H9 (cell line): ENCODE measurements around the gene PREB. TPM values are rescaled to one million over a fixed set of nuclear protein-coding genes. Genes with fewer than 3 reads are reported as not detected.

Source experiments
- DNase-seq: peaks from one replicate; pipeline ENCODE4 v3.0.0-alpha.2; 2017
- H2AFZ ChIP-seq: one replicate; pipeline ENCODE4 v1.6.1; 2013; ENCODE audit warnings: mild to moderate bottlenecking, low read length, control low read depth, moderate library complexity
- H2AK5ac ChIP-seq: 2 replicates; pipeline ENCODE4 v1.6.1; 2013; ENCODE audit warnings: low read length, control low read depth, mixed read lengths; ENCODE audit not compliant: insufficient read length
- H2BK120ac ChIP-seq: one replicate; pipeline ENCODE4 v1.6.1; 2013; ENCODE audit warnings: low read depth, mild to moderate bottlenecking, low read length, control low read depth, inconsistent platforms; ENCODE audit not compliant: poor library complexity, severe bottlenecking
- H2BK12ac ChIP-seq: 2 replicates; pipeline ENCODE4 v1.6.1; 2013; ENCODE audit warnings: low read length, control low read depth, mixed read lengths, low read depth; ENCODE audit not compliant: insufficient read length
- H2BK15ac ChIP-seq: 2 replicates; pipeline ENCODE4 v1.6.1; 2013; ENCODE audit warnings: low read depth, low read length, control low read depth
- H2BK20ac ChIP-seq: one replicate; pipeline ENCODE4 v1.6.1; 2013; ENCODE audit warnings: low read depth, mild to moderate bottlenecking, low read length, control low read depth, inconsistent platforms; ENCODE audit not compliant: poor library complexity, severe bottlenecking
- H2BK5ac ChIP-seq: 2 replicates; pipeline ENCODE4 v1.6.1; 2013; ENCODE audit warnings: low read length, control low read depth, mixed read lengths; ENCODE audit not compliant: insufficient read length
- H3K14ac ChIP-seq: 2 replicates; pipeline ENCODE4 v1.6.1; 2013; ENCODE audit warnings: low read length, control low read depth; ENCODE audit not compliant: insufficient read depth
- H3K18ac ChIP-seq: 2 replicates; pipeline ENCODE4 v1.6.1; 2013; ENCODE audit warnings: low read depth, mild to moderate bottlenecking, mixed read lengths, low read length, control low read depth; ENCODE audit not compliant: insufficient read length
- H3K23ac ChIP-seq: 2 replicates; pipeline ENCODE4 v1.6.1; 2013; ENCODE audit warnings: low read length, control low read depth, mixed read lengths, low read depth; ENCODE audit not compliant: insufficient read length
- H3K23me2 ChIP-seq: 2 replicates; pipeline ENCODE4 v1.6.1; 2013; ENCODE audit warnings: low read depth, mild to moderate bottlenecking, mixed read lengths, low read length, control low read depth; ENCODE audit not compliant: insufficient read length, poor library complexity, severe bottlenecking
- H3K27ac ChIP-seq: 2 replicates; pipeline ENCODE4 v1.5.1; 2013; ENCODE audit warnings: low read length, control low read depth, mixed read lengths, low read depth; ENCODE audit not compliant: insufficient read length
- H3K27me3 ChIP-seq: 2 replicates; pipeline ENCODE4 v1.6.1; 2013; ENCODE audit warnings: low read length, control low read depth, inconsistent platforms; ENCODE audit not compliant: insufficient read depth
- H3K4ac ChIP-seq: 2 replicates; pipeline ENCODE4 v1.6.1; 2013; ENCODE audit warnings: low read depth, mild to moderate bottlenecking, control low read depth, inconsistent platforms, low read length, moderate library complexity
- H3K4me1 ChIP-seq: 2 replicates; pipeline ENCODE4 v1.6.1; 2013; ENCODE audit warnings: low read length, control low read depth, inconsistent platforms; ENCODE audit not compliant: insufficient read depth
- H3K4me2 ChIP-seq: 2 replicates; pipeline ENCODE4 v1.6.1; 2013; ENCODE audit warnings: low read length, control low read depth, mixed read lengths; ENCODE audit not compliant: insufficient read length, insufficient read depth
- H3K56ac ChIP-seq: 2 replicates; pipeline ENCODE4 v1.6.1; 2013; ENCODE audit warnings: low read depth, mild to moderate bottlenecking, mixed read lengths, low read length, control low read depth; ENCODE audit not compliant: insufficient read length
- H3K79me1 ChIP-seq: 2 replicates; pipeline ENCODE4 v1.6.1; 2013; ENCODE audit warnings: low read depth, mild to moderate bottlenecking, moderate library complexity, low read length, control low read depth, inconsistent platforms; ENCODE audit not compliant: insufficient read depth, poor library complexity, severe bottlenecking
- H3K79me2 ChIP-seq: 2 replicates; pipeline ENCODE4 v1.6.1; 2013; ENCODE audit warnings: low read length, control low read depth, inconsistent platforms; ENCODE audit not compliant: insufficient read depth
- H3K9ac ChIP-seq: 2 replicates; pipeline ENCODE4 v1.6.1; 2013; ENCODE audit warnings: low read length, control low read depth, mixed read lengths; ENCODE audit not compliant: insufficient read length; ENCODE audit errors: extremely low read depth
- H3K9me3 ChIP-seq: one replicate; pipeline ENCODE4 v1.6.1; 2013; ENCODE audit warnings: low read depth, low read length, inconsistent platforms; ENCODE audit not compliant: control insufficient read depth
- H3T11ph ChIP-seq: one replicate; pipeline ENCODE4 v1.6.1; 2013; ENCODE audit warnings: mild to moderate bottlenecking, low read length, control low read depth, inconsistent platforms
- H4K20me1 ChIP-seq: one replicate; pipeline ENCODE4 v1.6.1; 2013; ENCODE audit not compliant: control insufficient read depth, insufficient read length, insufficient read depth
- H4K5ac ChIP-seq: 2 replicates; pipeline ENCODE4 v1.6.1; 2013; ENCODE audit warnings: low read depth, mild to moderate bottlenecking, mixed read lengths, low read length, control low read depth; ENCODE audit not compliant: insufficient read length
- H4K8ac ChIP-seq: replicated peaks from 2 replicates; pipeline ENCODE4 v1.6.1; 2013; ENCODE audit warnings: low read length, control low read depth, mixed read lengths, low read depth; ENCODE audit not compliant: insufficient read length
- H4K91ac ChIP-seq: 2 replicates; pipeline ENCODE4 v1.6.1; 2013; ENCODE audit warnings: low read depth, mild to moderate bottlenecking, moderate library complexity, mixed read lengths, low read length, control low read depth; ENCODE audit not compliant: insufficient read length
- H3K27ac Mint-ChIP-seq, 3 experiments: 2 replicates in 2 of 3; 3 replicates in 1 of 3; pipeline ENCODE4 v1.8.0; 2020 to 2021; ENCODE audit warnings: mixed read lengths in 3 of 3, mild to moderate bottlenecking in 1 of 3, moderate library complexity in 1 of 3
- H3K27me3 Mint-ChIP-seq: 2 replicates; pipeline ENCODE4 v1.8.0; 2021; ENCODE audit warnings: low read depth, mild to moderate bottlenecking, moderate library complexity, mixed read lengths
- H3K36me3 Mint-ChIP-seq, 3 experiments: 2 replicates in 2 of 3; 3 replicates in 1 of 3; pipeline ENCODE4 v1.8.0; 2020 to 2021; ENCODE audit warnings: low read depth in 3 of 3, mixed read lengths in 3 of 3; ENCODE audit not compliant: insufficient read depth in 1 of 3
- H3K4me1 Mint-ChIP-seq, 2 experiments: 2 replicates each; pipeline ENCODE4 v1.8.0; 2020; ENCODE audit warnings: mixed read lengths in 2 of 2
- H3K4me3 Mint-ChIP-seq, 2 experiments: 2 replicates in 1 of 2; 3 replicates in 1 of 2; pipeline ENCODE4 v1.8.0; 2020 to 2021; ENCODE audit warnings: mild to moderate bottlenecking in 2 of 2, mixed read lengths in 2 of 2, moderate library complexity in 1 of 2
- H3K9me3 Mint-ChIP-seq, 2 experiments: 2 replicates in 1 of 2; 3 replicates in 1 of 2; pipeline ENCODE4 v1.8.0; 2020; ENCODE audit warnings: mild to moderate bottlenecking in 2 of 2, mixed read lengths in 2 of 2, moderate library complexity in 1 of 2
- WGBS: extraction: QIAGEN DNeasy Blood & Tissue Kit; methylation state at CpG from one replicate; pipeline ENCODE4 v1.1.7; 2013; ENCODE audit warnings: missing lambda C conversion rate, low lambda C conversion rate, mixed read lengths; ENCODE audit not compliant: insufficient read length; ENCODE audit errors: extremely low coverage; 5-methylcytosine and 5-hydroxymethylcytosine counted together
- total RNA-seq: library from RNA; stranded (reverse); gene quantifications from 2 replicates; pipeline ENCODE4 v1.2.1, GENCODE V29; 2021
- TF ChIP-seq, protein P1 (sequence below): fragments of 200-600 bp; sonication (generic); conservative IDR thresholded peaks from 3 replicates; pipeline ENCODE4 v1.8.0; 2021; ENCODE audit warnings: antibody characterized with exemption, mild to moderate bottlenecking

The PREB gene
- total RNA-seq, 1 experiment from 2014 or later = 43.6 TPM

DNA sequence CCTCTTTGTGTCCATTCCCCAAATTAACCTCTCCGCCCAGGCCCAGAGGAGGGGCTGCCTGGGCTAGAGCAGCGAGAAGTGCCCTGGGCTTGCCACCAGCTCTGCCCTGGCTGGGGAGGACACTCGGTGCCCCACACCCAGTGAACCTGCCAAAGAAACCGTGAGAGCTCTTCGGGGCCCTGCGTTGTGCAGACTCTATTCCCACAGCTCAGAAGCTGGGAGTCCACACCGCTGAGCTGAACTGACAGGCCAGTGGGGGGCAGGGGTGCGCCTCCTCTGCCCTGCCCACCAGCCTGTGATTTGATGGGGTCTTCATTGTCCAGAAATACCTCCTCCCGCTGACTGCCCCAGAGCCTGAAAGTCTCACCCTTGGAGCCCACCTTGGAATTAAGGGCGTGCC, 34.4 kb downstream of the PREB start:
- no peak overlapping the region for H3K14ac ChIP-seq
- Mint-ChIP-seq H3K36me3 (peaks cover 0 to 1% (median 0%) of the 10 kb centered on the region in 3 experiments; a peak in 4 of 7 replicates), H3K27ac (peak overlapping the region in 1 of 3 experiments; percentile 53; a peak in 1 of 7 replicates), H3K27me3 (peaks cover 11% of the 10 kb centered on the region; the same call in 1 of the 2 replicates), H3K4me3 (no peak overlapping the region), H3K9me3 (no peaks in the 10 kb centered on the region; a peak in 1 of 5 replicates), H3K4me1 (peaks cover 8 to 10% of the 10 kb centered on the region in 2 experiments)
- H2BK120ac ChIP-seq = no peak overlapping the region
- H3K79me1 ChIP-seq = no peaks in the 10 kb centered on the region
- no peak overlapping the region for H3K23ac ChIP-seq
- no peak overlapping the region for H2BK5ac ChIP-seq
- no peaks in the 10 kb centered on the region for H3K79me2 ChIP-seq
- no CpG with 5 or more reads among the region's 10 CpGs for WGBS
- H2AFZ ChIP-seq = no peak overlapping the region
- no peak for DNase-seq
- no peak overlapping the region for H2AK5ac ChIP-seq
- no peak overlapping the region for H3K27ac ChIP-seq
- H2BK15ac ChIP-seq = no peak overlapping the region
- H4K8ac ChIP-seq = no peak overlapping the region
- no peaks in the 10 kb centered on the region for H3K27me3 ChIP-seq
- no peak overlapping the region for H3T11ph ChIP-seq
- no peak overlapping the region for H3K9ac ChIP-seq
- H3K9me3 ChIP-seq = no peaks in the 10 kb centered on the region
- no peak overlapping the region for H3K18ac ChIP-seq
- H3K4me1 ChIP-seq = no peaks in the 10 kb centered on the region
- no peak overlapping the region for H3K4me2 ChIP-seq
- H2BK12ac ChIP-seq = no peak overlapping the region
- H3K56ac ChIP-seq = no peak overlapping the region
- H2BK20ac ChIP-seq = no peak overlapping the region
- no peaks in the 10 kb centered on the region for H3K23me2 ChIP-seq
- peaks cover 3% of the 10 kb centered on the region for H4K20me1 ChIP-seq
- TF ChIP-seq, protein P1, sequence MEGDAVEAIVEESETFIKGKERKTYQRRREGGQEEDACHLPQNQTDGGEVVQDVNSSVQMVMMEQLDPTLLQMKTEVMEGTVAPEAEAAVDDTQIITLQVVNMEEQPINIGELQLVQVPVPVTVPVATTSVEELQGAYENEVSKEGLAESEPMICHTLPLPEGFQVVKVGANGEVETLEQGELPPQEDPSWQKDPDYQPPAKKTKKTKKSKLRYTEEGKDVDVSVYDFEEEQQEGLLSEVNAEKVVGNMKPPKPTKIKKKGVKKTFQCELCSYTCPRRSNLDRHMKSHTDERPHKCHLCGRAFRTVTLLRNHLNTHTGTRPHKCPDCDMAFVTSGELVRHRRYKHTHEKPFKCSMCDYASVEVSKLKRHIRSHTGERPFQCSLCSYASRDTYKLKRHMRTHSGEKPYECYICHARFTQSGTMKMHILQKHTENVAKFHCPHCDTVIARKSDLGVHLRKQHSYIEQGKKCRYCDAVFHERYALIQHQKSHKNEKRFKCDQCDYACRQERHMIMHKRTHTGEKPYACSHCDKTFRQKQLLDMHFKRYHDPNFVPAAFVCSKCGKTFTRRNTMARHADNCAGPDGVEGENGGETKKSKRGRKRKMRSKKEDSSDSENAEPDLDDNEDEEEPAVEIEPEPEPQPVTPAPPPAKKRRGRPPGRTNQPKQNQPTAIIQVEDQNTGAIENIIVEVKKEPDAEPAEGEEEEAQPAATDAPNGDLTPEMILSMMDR = no peak
- H3K4ac ChIP-seq = no peak overlapping the region
- no peak overlapping the region for H4K5ac ChIP-seq
- no peak overlapping the region for H4K91ac ChIP-seq
